WTC11 (cell line): Measurements from ENCODE around the gene BTBD2. TPM values are rescaled to one million over a fixed set of nuclear protein-coding genes. Genes with fewer than 3 reads are reported as not detected.

ENCODE experiments used
- ATAC-seq: fragments of 200-7000 bp; cut with Tn5 transposase; 2 replicates; pipeline ENCODE4 v1.10.0; 2021; ENCODE audit warnings: mild to moderate bottlenecking, moderate library complexity
- CTCF ChIA-PET: fragments of 300-600 bp; sonication (Branson Sonifier 250); formaldehyde crosslinking; loops from one replicate; lab custom pipeline; 2021; ENCODE audit warnings: antibody characterized with exemption; lab: Charles Lee
- POLR2A ChIA-PET: fragments of 350-600 bp; sonication (Branson Sonifier 250); formaldehyde crosslinking; loops from one replicate; lab custom pipeline; 2021; ENCODE audit warnings: antibody characterized with exemption; lab: Charles Lee
- DNase-seq: peaks from one replicate; pipeline ENCODE4 v3.0.0; 2021; ENCODE audit warnings: low spot score
- H3K27ac Mint-ChIP-seq: 2 replicates; pipeline ENCODE4 v1.8.0; 2021; ENCODE audit warnings: mixed read lengths
- H3K27me3 Mint-ChIP-seq: 2 replicates; pipeline ENCODE4 v1.8.0; 2021; ENCODE audit warnings: low read depth, mild to moderate bottlenecking, moderate library complexity, mixed read lengths
- H3K36me3 Mint-ChIP-seq: 2 replicates; pipeline ENCODE4 v1.8.0; 2021; ENCODE audit warnings: mixed read lengths
- H3K4me1 Mint-ChIP-seq: 2 replicates; pipeline ENCODE4 v1.8.0; 2022; ENCODE audit warnings: mixed read lengths
- H3K4me3 Mint-ChIP-seq: 2 replicates; pipeline ENCODE4 v1.8.0; 2021; ENCODE audit warnings: mild to moderate bottlenecking, moderate library complexity, mixed read lengths
- H3K9me3 Mint-ChIP-seq: 2 replicates; pipeline ENCODE4 v1.8.0; 2021; ENCODE audit warnings: mixed read lengths
- CTCF ChIP-seq: fragments of 200-600 bp; IDR thresholded peaks from 2 replicates; pipeline ENCODE4 v1.8.0; 2022; ENCODE audit warnings: antibody characterized with exemption
- ELF4 ChIP-seq: sonication (generic); formaldehyde crosslinking; IDR thresholded peaks from 2 replicates; pipeline ENCODE4 v1.8.1; 2022; ENCODE audit warnings: low read depth, mild to moderate bottlenecking, moderate library complexity, missing genetic modification reagents
- ERG ChIP-seq: fragments of 250-450 bp; sonication (Bioruptor Pico); IDR thresholded peaks from 2 replicates; pipeline ENCODE4 v1.8.0; 2021; ENCODE audit warnings: mild to moderate bottlenecking
- GABPB1 ChIP-seq: sonication (generic); formaldehyde crosslinking; IDR thresholded peaks from 2 replicates; pipeline ENCODE4 v1.8.1; 2023; ENCODE audit warnings: mild to moderate bottlenecking, missing genetic modification reagents
- IRF1 ChIP-seq: sonication (generic); formaldehyde crosslinking; IDR thresholded peaks from 2 replicates; pipeline ENCODE4 v1.8.0; 2023; ENCODE audit warnings: missing genetic modification reagents
- KAT7 ChIP-seq: sonication (generic); formaldehyde crosslinking; IDR thresholded peaks from 2 replicates; pipeline ENCODE4 v1.8.1; 2023; ENCODE audit warnings: missing genetic modification reagents, mild to moderate bottlenecking, borderline replicate concordance
- MYBL2 ChIP-seq: sonication (generic); formaldehyde crosslinking; IDR thresholded peaks from 2 replicates; pipeline ENCODE4 v1.8.1; 2023; ENCODE audit warnings: mild to moderate bottlenecking, moderate library complexity, missing genetic modification reagents
- NFYB ChIP-seq: sonication (generic); formaldehyde crosslinking; conservative IDR thresholded peaks from 2 replicates; pipeline ENCODE4 v1.8.0; 2022; ENCODE audit warnings: low read depth, missing genetic modification reagents
- NR1H2 ChIP-seq: sonication (generic); formaldehyde crosslinking; IDR thresholded peaks from 2 replicates; pipeline ENCODE4 v1.9.0; 2021; ENCODE audit warnings: mild to moderate bottlenecking, moderate library complexity, missing genetic modification reagents
- NR3C1 ChIP-seq: sonication (generic); formaldehyde crosslinking; conservative IDR thresholded peaks from 2 replicates; pipeline ENCODE4 v1.8.1; 2023; ENCODE audit warnings: low read depth, mild to moderate bottlenecking, missing genetic modification reagents
- OVOL2 ChIP-seq: fragments of 250-450 bp; sonication (Bioruptor Pico); IDR thresholded peaks from 2 replicates; pipeline ENCODE4 v1.9.0; 2021; ENCODE audit warnings: mild to moderate bottlenecking, borderline replicate concordance
- PRDM15 ChIP-seq: sonication (generic); formaldehyde crosslinking; IDR thresholded peaks from 2 replicates; pipeline ENCODE4 v1.8.0; 2022; ENCODE audit warnings: missing genetic modification reagents
- PRRX2 ChIP-seq: fragments of 250-450 bp; sonication (Bioruptor Pico); IDR thresholded peaks from 2 replicates; pipeline ENCODE4 v1.8.0; 2021; ENCODE audit warnings: mild to moderate bottlenecking
- STAT6 ChIP-seq: sonication (generic); formaldehyde crosslinking; conservative IDR thresholded peaks from 2 replicates; pipeline ENCODE4 v1.8.1; 2023; ENCODE audit warnings: mild to moderate bottlenecking, low read depth, missing genetic modification reagents, moderate library complexity
- TEAD4 ChIP-seq: sonication (generic); formaldehyde crosslinking; IDR thresholded peaks from 2 replicates; pipeline ENCODE4 v1.8.0; 2022; ENCODE audit warnings: mild to moderate bottlenecking, missing genetic modification reagents
- ZBTB43 ChIP-seq: sonication (generic); formaldehyde crosslinking; IDR thresholded peaks from 2 replicates; pipeline ENCODE4 v1.8.1; 2023; ENCODE audit warnings: mild to moderate bottlenecking, missing genetic modification reagents
- ZNF263 ChIP-seq: sonication (generic); formaldehyde crosslinking; IDR thresholded peaks from 2 replicates; pipeline ENCODE4 v1.8.1; 2022; ENCODE audit warnings: low read depth, mild to moderate bottlenecking, moderate library complexity, missing genetic modification reagents
- ZNF396 ChIP-seq: fragments of 250-450 bp; sonication (Bioruptor Pico); IDR thresholded peaks from 2 replicates; pipeline ENCODE4 v1.8.0; 2021; ENCODE audit warnings: mild to moderate bottlenecking, moderate library complexity, borderline replicate concordance
- total RNA-seq: library from RNA; stranded (reverse); gene quantifications from 3 replicates; pipeline ENCODE4 v1.2.3, GENCODE V29; 2021
- TF ChIP-seq, protein P1 (sequence below): fragments of 250-450 bp; sonication (Bioruptor Pico); IDR thresholded peaks from 2 replicates; pipeline ENCODE4 v2.1.2; 2022; ENCODE audit warnings: mild to moderate bottlenecking, moderate library complexity
- TF ChIP-seq, protein P2 (sequence below): sonication (generic); formaldehyde crosslinking; IDR thresholded peaks from 2 replicates; pipeline ENCODE4 v1.8.1; 2022; ENCODE audit warnings: missing genetic modification reagents, borderline replicate concordance
- TF ChIP-seq, protein P3 (sequence below): fragments of 250-450 bp; sonication (Bioruptor Pico); IDR thresholded peaks from 2 replicates; pipeline ENCODE4 v1.9.0; 2021; ENCODE audit warnings: moderate library complexity, mild to moderate bottlenecking, inconsistent platforms, borderline replicate concordance

BTBD2 gene
- total RNA-seq, 1 experiment from 2014 or later: 106 TPM

- TF ChIP-seq STAT6 (no peak), PRRX2 (CRISPR knock-in tag) (no peak), NR3C1 (CRISPR knock-in tag) (no peak), NR1H2 (CRISPR knock-in tag) (no peak), ZNF263 (CRISPR knock-in tag) (no peak), PRDM15 (CRISPR knock-in tag) (no peak), ZBTB43 (no peak), ZNF396 (CRISPR knock-in tag) (no peak), OVOL2 (CRISPR knock-in tag) (no peak)
- TF ChIP-seq, protein P1, sequence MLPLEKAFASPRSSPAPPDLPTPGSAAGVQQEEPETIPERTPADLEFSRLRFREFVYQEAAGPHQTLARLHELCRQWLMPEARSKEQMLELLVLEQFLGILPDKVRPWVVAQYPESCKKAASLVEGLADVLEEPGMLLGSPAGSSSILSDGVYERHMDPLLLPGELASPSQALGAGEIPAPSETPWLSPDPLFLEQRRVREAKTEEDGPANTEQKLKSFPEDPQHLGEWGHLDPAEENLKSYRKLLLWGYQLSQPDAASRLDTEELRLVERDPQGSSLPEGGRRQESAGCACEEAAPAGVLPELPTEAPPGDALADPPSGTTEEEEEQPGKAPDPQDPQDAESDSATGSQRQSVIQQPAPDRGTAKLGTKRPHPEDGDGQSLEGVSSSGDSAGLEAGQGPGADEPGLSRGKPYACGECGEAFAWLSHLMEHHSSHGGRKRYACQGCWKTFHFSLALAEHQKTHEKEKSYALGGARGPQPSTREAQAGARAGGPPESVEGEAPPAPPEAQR (CRISPR knock-in tag): no peak
- TF ChIP-seq, protein P2, sequence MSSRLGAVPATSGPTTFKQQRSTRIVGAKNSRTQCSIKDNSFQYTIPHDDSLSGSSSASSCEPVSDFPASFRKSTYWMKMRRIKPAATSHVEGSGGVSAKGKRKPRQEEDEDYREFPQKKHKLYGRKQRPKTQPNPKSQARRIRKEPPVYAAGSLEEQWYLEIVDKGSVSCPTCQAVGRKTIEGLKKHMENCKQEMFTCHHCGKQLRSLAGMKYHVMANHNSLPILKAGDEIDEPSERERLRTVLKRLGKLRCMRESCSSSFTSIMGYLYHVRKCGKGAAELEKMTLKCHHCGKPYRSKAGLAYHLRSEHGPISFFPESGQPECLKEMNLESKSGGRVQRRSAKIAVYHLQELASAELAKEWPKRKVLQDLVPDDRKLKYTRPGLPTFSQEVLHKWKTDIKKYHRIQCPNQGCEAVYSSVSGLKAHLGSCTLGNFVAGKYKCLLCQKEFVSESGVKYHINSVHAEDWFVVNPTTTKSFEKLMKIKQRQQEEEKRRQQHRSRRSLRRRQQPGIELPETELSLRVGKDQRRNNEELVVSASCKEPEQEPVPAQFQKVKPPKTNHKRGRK: no peak
These were observed 6.8 kb upstream of the BTBD2 start (continued) for GRCh38 chr19:2022289-2022688.

- H3K36me3 Mint-ChIP-seq: peaks cover 10% of the 10 kb centered on the region
- CTCF ChIA-PET: interaction anchor here (2.7 kb wide), 1 partner anchor 21 kb away, joined by 21 read pairs; no protein-coding TSS in a partner anchor
- DNase-seq: no peak
- POLR2A ChIA-PET: no interaction called here
- no peak for ATAC-seq
- H3K27me3 Mint-ChIP-seq: peaks cover 17% of the 10 kb centered on the region
- peaks cover 9% of the 10 kb centered on the region; the same call in 1 of the 2 replicates for H3K9me3 Mint-ChIP-seq
- no peaks in the 10 kb centered on the region for H3K4me1 Mint-ChIP-seq
- no peak overlapping the region for H3K4me3 Mint-ChIP-seq
- no peak overlapping the region for H3K27ac Mint-ChIP-seq
- TF ChIP-seq MYBL2 (CRISPR knock-in tag) (no peak), NFYB (CRISPR knock-in tag) (no peak), ERG (CRISPR knock-in tag) (no peak), GABPB1 (CRISPR knock-in tag) (no peak), IRF1 (CRISPR knock-in tag) (no peak), ELF4 (CRISPR knock-in tag) (no peak), TEAD4 (CRISPR knock-in tag) (no peak), KAT7 (CRISPR knock-in tag) (no peak), CTCF (no peak)
- TF ChIP-seq, protein P3, sequence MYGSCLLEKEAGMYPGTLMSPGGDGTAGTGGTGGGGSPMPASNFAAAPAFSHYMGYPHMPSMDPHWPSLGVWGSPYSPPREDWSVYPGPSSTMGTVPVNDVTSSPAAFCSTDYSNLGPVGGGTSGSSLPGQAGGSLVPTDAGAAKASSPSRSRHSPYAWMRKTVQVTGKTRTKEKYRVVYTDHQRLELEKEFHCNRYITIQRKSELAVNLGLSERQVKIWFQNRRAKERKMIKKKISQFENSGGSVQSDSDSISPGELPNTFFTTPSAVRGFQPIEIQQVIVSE (CRISPR knock-in tag): no peak
These were observed 6.1 kb upstream of the BTBD2 start for GRCh38 chr19:2021453-2022140.
